Stimulated activated CD4-positive, alpha-beta T cell treated with anti-CD3 and anti-CD28 coated beads, TNF-alpha, amount 100 ng/mL, for 24 hours (primary cell): ENCODE measurements around the gene RPEL1.

Experiments used
- DNase-seq, 3 experiments: peaks; one replicate each; pipeline ENCODE4 v3.0.0-alpha.2; 2020; ENCODE audit warnings: low read depth in 3 of 3

Gene RPEL1

GRCh38 chr10:103278862-103279298 is 33.2 kb downstream of the RPEL1 start:
- DNase-seq: peak in 2 of 3 experiments; percentile 20 to 46

DNA sequence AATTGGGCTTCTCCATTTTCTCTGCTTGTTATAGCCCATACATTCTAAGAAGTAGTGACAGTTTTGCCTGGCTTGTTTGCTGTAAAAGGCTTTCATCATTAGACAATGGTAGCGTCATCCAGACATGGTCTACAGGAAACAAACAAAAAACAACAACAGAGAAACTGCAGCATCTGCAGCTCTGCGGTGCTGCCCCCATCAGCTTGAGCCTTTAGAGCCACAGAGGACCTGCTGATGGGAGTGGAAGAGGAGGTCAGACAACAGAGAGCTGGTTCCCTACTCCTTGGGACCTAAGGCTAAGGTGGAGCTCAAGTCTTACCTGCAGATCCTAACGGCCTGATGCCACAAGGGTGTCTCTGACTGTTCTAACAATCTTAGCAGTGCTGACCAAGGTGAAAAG is 34.3 kb downstream of the RPEL1 start:
- no peak for DNase-seq

- DNase-seq: no peak
Observed at GRCh38 chr10:103280506-103280905, 34.8 kb downstream of the RPEL1 start.

GRCh38 chr10:103281753-103282152 is 36.1 kb downstream of the RPEL1 start:
- no peak for DNase-seq

DNA sequence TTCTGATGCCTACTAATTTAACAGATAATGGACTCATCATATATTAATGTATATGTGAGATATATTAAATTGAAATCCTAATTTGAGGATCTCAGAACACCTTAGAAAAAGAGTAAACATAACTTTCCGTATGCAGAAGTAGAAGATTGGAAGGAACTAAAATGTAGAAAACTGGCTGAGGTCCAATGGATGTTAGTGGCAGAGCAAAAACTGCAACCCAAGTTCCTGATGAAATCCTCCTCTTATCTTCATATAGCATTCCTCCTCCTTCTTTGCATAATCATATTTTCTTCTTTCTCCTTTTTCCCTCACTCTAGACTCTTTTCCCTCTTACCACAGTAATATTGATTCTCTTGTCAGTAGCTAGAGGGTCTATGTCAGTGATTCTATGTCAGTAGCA is 37.3 kb downstream of the RPEL1 start:
- no peak for DNase-seq

GRCh38 chr10:103284170-103284569 is 38.5 kb downstream of the RPEL1 start:
- no peak for DNase-seq

GRCh38 chr10:103287992-103288391 is 42.3 kb downstream of the RPEL1 start:
- no peak for DNase-seq

DNA sequence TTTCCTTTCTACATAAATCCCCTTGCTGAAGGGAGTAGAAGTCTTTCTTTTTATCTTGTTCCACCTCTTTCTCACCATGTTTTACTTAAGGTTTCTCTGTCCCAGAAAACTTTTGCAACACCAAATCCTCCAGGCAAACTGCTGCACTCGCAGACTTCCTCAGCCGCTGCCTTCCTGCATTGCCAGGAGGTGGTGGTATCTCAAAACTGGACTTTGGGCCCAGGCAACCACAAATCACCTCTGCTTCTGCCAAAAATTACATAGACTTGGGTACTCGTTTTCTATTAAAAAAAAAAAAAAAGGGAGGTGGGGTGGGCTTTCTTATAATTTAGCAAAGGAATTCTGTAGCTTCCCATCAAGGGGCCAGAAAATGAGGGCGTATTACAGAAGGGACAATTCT is 45.9 kb downstream of the RPEL1 start:
- DNase-seq: no peak

DNA sequence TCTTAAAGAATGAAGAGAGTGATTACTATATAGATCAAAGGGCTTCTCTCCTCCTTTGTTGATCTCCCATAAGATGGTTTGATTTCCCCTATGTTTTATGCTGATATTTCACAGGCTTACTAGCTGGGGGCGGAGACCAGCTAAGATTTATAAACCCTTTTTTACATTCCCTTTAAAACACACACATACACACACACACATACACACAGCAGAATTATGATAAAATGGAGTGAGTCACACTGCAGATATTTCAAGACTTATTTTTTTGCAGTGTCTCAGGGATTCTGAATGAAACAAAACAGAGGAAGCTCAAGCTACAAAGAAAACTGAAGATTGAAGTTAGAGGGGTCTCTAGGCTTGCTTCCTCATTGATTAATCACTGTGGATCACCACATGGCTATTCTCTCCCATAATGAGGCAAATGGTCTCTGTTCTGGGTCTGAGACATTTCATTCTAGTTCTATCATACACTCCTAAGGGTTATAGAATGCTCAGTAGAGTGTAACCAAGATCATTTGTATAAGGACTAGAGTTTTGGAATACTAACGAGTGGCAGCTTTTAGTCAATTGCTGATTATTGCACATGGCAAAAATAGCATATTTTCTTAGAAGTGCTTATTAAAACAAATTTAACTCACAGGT is 49.8 kb downstream of the RPEL1 start:
- DNase-seq: no peak
